ENCODE data around the gene GOLT1B. TPM values are rescaled to one million over a fixed set of nuclear protein-coding genes. Genes with fewer than 3 reads are reported as not detected.
A peak's percentile ranks its signal among the peaks of the same experiment; 100 is the strongest.

The GOLT1B gene
- total RNA-seq, 6 donors from 2014 or later, result 4.2 to 36.7 (median 25.4) TPM

DNA sequence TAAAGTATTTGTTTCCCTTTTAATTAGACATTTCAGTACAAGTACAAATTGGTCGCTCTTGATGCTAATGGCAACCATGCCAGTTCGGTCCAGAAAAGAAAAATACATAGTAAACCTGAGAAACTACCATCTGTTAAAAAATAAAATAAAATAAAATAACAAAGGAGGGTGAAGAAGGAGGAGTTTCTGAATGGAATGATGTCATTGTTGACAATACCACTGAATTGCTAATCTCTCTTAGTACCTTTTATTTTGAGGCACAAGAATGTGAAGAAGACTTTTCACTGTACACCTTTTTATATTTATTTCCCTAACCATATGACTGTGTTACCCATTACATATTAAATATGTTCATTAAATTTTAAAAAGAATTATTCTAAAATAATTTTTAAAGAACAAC lies 44.0 kb downstream of the GOLT1B start:
- Histone ChIP-seq H3K27ac (no peak overlapping the region), H3K4me3 (no peak overlapping the region), H3K4me1 (no peaks in the 10 kb centered on the region), H3K36me3 (no peaks in the 10 kb centered on the region), H3K9me3 (no peaks in the 10 kb centered on the region), H3K27me3 (no peaks in the 10 kb centered on the region)
- DNase-seq, result no peak
- WGBS, 2 donors, result 88 to 96% methylated on average over 2 of the region's 2 CpGs
- ATAC-seq (ENCODE audit: low FRiP score in 2 of 2), result no peak
- TF ChIP-seq EP300 (IDR thresholded peaks at IDR 0.05), result no peak
- TF ChIP-seq, protein P1, sequence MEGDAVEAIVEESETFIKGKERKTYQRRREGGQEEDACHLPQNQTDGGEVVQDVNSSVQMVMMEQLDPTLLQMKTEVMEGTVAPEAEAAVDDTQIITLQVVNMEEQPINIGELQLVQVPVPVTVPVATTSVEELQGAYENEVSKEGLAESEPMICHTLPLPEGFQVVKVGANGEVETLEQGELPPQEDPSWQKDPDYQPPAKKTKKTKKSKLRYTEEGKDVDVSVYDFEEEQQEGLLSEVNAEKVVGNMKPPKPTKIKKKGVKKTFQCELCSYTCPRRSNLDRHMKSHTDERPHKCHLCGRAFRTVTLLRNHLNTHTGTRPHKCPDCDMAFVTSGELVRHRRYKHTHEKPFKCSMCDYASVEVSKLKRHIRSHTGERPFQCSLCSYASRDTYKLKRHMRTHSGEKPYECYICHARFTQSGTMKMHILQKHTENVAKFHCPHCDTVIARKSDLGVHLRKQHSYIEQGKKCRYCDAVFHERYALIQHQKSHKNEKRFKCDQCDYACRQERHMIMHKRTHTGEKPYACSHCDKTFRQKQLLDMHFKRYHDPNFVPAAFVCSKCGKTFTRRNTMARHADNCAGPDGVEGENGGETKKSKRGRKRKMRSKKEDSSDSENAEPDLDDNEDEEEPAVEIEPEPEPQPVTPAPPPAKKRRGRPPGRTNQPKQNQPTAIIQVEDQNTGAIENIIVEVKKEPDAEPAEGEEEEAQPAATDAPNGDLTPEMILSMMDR (IDR thresholded peaks at IDR 0.05), result no peak
- no peak for TF ChIP-seq POLR2AphosphoS5 (IDR thresholded peaks at IDR 0.05)

DNA sequence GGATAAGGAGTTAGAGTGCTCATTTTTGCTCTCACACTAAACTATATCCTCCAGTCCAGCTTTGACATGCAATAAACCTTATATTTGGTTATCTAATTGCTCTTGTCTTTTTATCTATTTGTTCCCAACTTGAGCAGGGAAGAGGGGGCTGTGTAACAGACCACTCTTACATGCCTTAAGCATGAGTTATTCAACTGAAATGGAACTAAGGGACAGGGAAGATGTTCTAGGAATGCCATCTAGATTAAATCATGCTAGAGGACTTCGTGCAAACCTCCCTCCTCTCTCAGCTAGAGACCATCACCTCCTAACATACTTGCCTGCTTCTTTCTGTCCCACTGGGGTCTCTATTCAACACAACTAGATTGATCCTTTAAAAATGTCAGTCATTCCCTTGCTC lies 45.1 kb downstream of the GOLT1B start:
- H3K9me3 ChIP-seq, result no peaks in the 10 kb centered on the region
- no peak for ATAC-seq (ENCODE audit: low FRiP score in 2 of 2)
- H3K27ac ChIP-seq, result no peak overlapping the region
- H3K27me3 ChIP-seq, result no peaks in the 10 kb centered on the region
- no peak overlapping the region for H3K4me3 ChIP-seq
- 0 to 30% methylated on average over 1 of the region's 1 CpG for WGBS, 2 donors
- no peaks in the 10 kb centered on the region for H3K36me3 ChIP-seq
- DNase-seq, result no peak
- TF ChIP-seq EP300 (IDR thresholded peaks at IDR 0.05) (no peak), POLR2A (IDR thresholded peaks at IDR 0.05) (no peak), POLR2AphosphoS5 (IDR thresholded peaks at IDR 0.05) (no peak)
- TF ChIP-seq, protein P1 (IDR thresholded peaks at IDR 0.05), result no peak
- no peaks in the 10 kb centered on the region for H3K4me1 ChIP-seq

DNA sequence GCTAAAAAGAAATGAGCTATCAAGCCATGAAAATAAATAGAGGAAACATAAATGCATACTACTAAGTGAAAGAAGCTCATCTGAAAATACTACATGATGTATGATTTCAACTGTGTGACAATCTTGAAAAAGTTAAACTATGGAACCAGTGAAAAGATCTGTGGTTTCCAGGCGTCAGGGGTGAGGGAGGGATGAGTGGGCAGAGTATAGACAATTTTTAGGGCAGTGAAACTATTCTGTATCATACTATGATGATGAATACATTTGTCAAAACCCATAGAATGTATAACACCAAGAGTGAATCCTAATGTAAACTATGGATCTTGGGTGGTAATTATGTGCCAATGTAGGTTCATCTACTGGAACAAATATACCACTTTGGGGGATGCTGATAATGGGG lies 45.8 kb downstream of the GOLT1B start:
- no peaks in the 10 kb centered on the region for H3K27me3 ChIP-seq
- no peaks in the 10 kb centered on the region for H3K4me1 ChIP-seq
- ATAC-seq (ENCODE audit: low FRiP score in 2 of 2), result no peak
- H3K27ac ChIP-seq, result no peak overlapping the region
- 63 to 76% methylated on average over 1 of the region's 1 CpG for WGBS, 2 donors
- H3K36me3 ChIP-seq, result no peaks in the 10 kb centered on the region
- TF ChIP-seq POLR2A (IDR thresholded peaks at IDR 0.05) (no peak), POLR2AphosphoS5 (IDR thresholded peaks at IDR 0.05) (no peak), EP300 (IDR thresholded peaks at IDR 0.05) (no peak)
- TF ChIP-seq, protein P1 (IDR thresholded peaks at IDR 0.05), result no peak
- no peak for DNase-seq
- H3K9me3 ChIP-seq, result no peaks in the 10 kb centered on the region
- H3K4me3 ChIP-seq, result no peak overlapping the region

DNA sequence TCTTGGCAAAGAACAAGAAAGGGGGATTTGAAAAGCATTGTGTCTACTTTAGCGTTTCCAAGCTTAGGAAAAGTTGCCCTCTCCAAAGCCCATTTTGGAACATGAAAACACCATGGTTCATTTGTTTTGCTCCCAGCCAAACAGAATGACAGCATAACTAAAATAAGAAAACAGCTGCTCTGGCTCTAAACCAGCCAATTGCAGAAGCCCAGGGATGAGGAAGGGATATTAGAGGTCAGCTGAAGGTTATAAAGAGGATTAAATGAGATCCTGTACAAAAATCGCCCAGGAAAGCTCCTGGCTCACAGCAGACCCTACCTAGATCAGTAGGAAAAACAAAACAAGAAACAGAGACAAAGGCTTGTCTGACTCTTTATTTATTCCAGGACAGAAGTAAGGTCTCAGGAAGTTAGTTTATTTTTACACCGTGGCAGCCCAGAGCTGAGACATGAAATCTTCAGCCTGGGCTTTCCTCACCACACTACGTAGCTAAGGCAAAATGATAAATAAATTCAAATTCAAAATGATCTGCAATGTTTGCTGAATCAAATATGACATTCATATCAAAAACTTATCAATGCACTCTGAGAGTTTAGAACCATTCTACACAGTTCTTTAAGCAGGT lies 50.4 kb downstream of the GOLT1B start:
- H3K27ac ChIP-seq, result peak overlapping the region; percentile 3 to 58 (median 34)

More for the DNA sequence above, 50.4 kb downstream of the GOLT1B start:
- ATAC-seq (ENCODE audit: low FRiP score in 2 of 2) (no peak), DNase-seq (no peak)
- H3K36me3 ChIP-seq, result no peaks in the 10 kb centered on the region
- no peaks in the 10 kb centered on the region for H3K27me3 ChIP-seq
- 43 to 46% methylated on average over 4 of the region's 4 CpGs for WGBS, 2 donors
- H3K4me3 ChIP-seq, result no peak overlapping the region
- H3K9me3 ChIP-seq, result no peaks in the 10 kb centered on the region
- no peak for TF ChIP-seq POLR2AphosphoS5 (IDR thresholded peaks at IDR 0.05)
- TF ChIP-seq, protein P1 (IDR thresholded peaks at IDR 0.05), result no peak
- no peak for TF ChIP-seq POLR2A (IDR thresholded peaks at IDR 0.05)
- TF ChIP-seq EP300 (IDR thresholded peaks at IDR 0.05), result no peak
- no peaks in the 10 kb centered on the region for H3K4me1 ChIP-seq
